GM12878 (cell line): ENCODE data around the gene MAPKAP1. TPM values are rescaled to one million over a fixed set of nuclear protein-coding genes. Genes with fewer than 3 reads are reported as not detected.

Experiments used
- ATAC-seq: fragments of 200-7000 bp; cut with Tn5 transposase; 3 replicates; pipeline ENCODE4 v1.9.1; 2020; ENCODE audit warnings: mild to moderate bottlenecking, moderate library complexity
- BruUV-seq: library from RNA; stranded (reverse); fragments of 400-500 nt; replicated peaks from 2 replicates; lab custom pipeline; 2021; lab: Mats Ljungman, UMichigan
- CTCF ChIA-PET: fragments of 300-600 bp; sonication (Branson Sonifier 250); formaldehyde crosslinking; extraction: SDS; loops from one replicate; lab custom pipeline; 2021; ENCODE audit warnings: inconsistent platforms; lab: Yijun Ruan, JAX
- POLR2A ChIA-PET: fragments of 350-600 bp; formaldehyde crosslinking; extraction: SDS; loops from one replicate; lab custom pipeline; 2021; ENCODE audit warnings: inconsistent platforms; lab: Charles Lee
- RAD21 ChIA-PET: fragments of 300-600 bp; sonication (Branson Sonifier 250); formaldehyde crosslinking; loops from one replicate; lab custom pipeline; 2023; ENCODE audit warnings: antibody characterized with exemption; ENCODE audit not compliant: unreplicated experiment; lab: Charles Lee
- SMC1A ChIA-PET: fragments of 300-600 bp; sonication (Branson Sonifier 250); formaldehyde crosslinking; loops from one replicate; lab custom pipeline; 2023; ENCODE audit not compliant: unreplicated experiment, uncharacterized antibody; lab: Charles Lee
- DNase-seq: peaks from one replicate; pipeline ENCODE4 v3.0.0-alpha.2; 2011; ENCODE audit warnings: low read depth, low spot score
- FAIRE-seq: peaks from 3 replicates; lab custom pipeline; 2011; peaks lifted over from hg19 to GRCh38; lab: Jason Lieb, UNC
- H2AFZ ChIP-seq: 2 replicates; pipeline ENCODE4 v1.6.0; 2011; ENCODE audit warnings: low read depth, low read length, control low read depth; ENCODE audit not compliant: control insufficient read depth
- H3K27ac ChIP-seq: 2 replicates; pipeline ENCODE4 v1.5.1; 2011; ENCODE audit warnings: control low read depth; ENCODE audit not compliant: control insufficient read depth, insufficient read depth
- H3K27me3 ChIP-seq, 2 experiments: replicated peaks in 1 of 2; 2 replicates each; pipeline versions ENCODE4 v1.6.0 to v1.6.1; 2011; ENCODE audit warnings: low read length in 1 of 2; ENCODE audit not compliant: control insufficient read depth in 2 of 2, insufficient read depth in 2 of 2
- H3K36me3 ChIP-seq, 2 experiments: 2 replicates each; pipeline ENCODE4 v1.5.1; 2011; ENCODE audit warnings: low read length in 1 of 2; ENCODE audit not compliant: control insufficient read depth in 2 of 2, insufficient read depth in 2 of 2
- H3K4me1 ChIP-seq: 2 replicates; pipeline ENCODE4 v1.6.1; 2011; ENCODE audit warnings: mild to moderate bottlenecking, low read length, moderate library complexity, mixed read lengths; ENCODE audit not compliant: control insufficient read depth, insufficient read depth
- H3K4me2 ChIP-seq: 2 replicates; pipeline ENCODE4 v1.6.0; 2011; ENCODE audit warnings: control low read depth; ENCODE audit not compliant: control insufficient read depth, insufficient read depth
- H3K4me3 ChIP-seq: fragments of 200-600 bp; sonication (generic); 2 replicates; pipeline ENCODE4 v1.5.1; 2016
- H3K79me2 ChIP-seq: 2 replicates; pipeline ENCODE4 v1.6.0; 2011; ENCODE audit warnings: low read length; ENCODE audit not compliant: control insufficient read depth, insufficient read depth
- H3K9ac ChIP-seq: 2 replicates; pipeline ENCODE4 v1.8.0; 2011; ENCODE audit warnings: low read length, control low read depth, mixed read lengths; ENCODE audit not compliant: control insufficient read depth, insufficient read depth
- H3K9me3 ChIP-seq: replicated peaks from 3 replicates; pipeline ENCODE4 v1.5.1; 2011; ENCODE audit warnings: mild to moderate bottlenecking, low read length; ENCODE audit not compliant: control insufficient read depth, insufficient read depth
- H4K20me1 ChIP-seq: 2 replicates; pipeline ENCODE4 v1.6.0; 2011; ENCODE audit not compliant: control insufficient read depth, insufficient read depth
- ASH2L ChIP-seq: fragments of 300-600, 200-600 bp; sonication (generic); IDR thresholded peaks from 2 replicates; pipeline ENCODE4 v1.6.1; 2017; ENCODE audit warnings: low read depth, mild to moderate bottlenecking, borderline replicate concordance
- ATF7 ChIP-seq: fragments of 450-650 bp; IDR thresholded peaks from 2 replicates; pipeline ENCODE4 v1.6.1; 2016; ENCODE audit warnings: low read depth, mild to moderate bottlenecking
- CBFB ChIP-seq: IDR thresholded peaks from 2 replicates; pipeline ENCODE4 v1.6.1; 2016; ENCODE audit warnings: antibody characterized with exemption, low read depth
- CEBPB ChIP-seq, 2 experiments: fragments of 150-350 bp in 1 of 2; IDR thresholded peaks; 2 replicates each; pipeline ENCODE4 v1.6.1; 2012 to 2014; ENCODE audit warnings: low read depth in 2 of 2, low read length in 2 of 2, borderline replicate concordance in 1 of 2, inconsistent platforms in 1 of 2
- FOXM1 ChIP-seq: IDR thresholded peaks from 2 replicates; pipeline ENCODE4 v1.6.1; 2012; ENCODE audit warnings: low read depth, mild to moderate bottlenecking, inconsistent platforms, low read length, moderate library complexity
- HDGF ChIP-seq: fragments of 450-650 bp; IDR thresholded peaks from 2 replicates; pipeline ENCODE4 v1.6.1; 2016; ENCODE audit warnings: antibody characterized with exemption
- MXI1 ChIP-seq: fragments of 150-350 bp; IDR thresholded peaks from 2 replicates; pipeline ENCODE4 v1.6.1; 2011; ENCODE audit warnings: low read depth, mild to moderate bottlenecking, inconsistent platforms, low read length, improper control_type of control experiment
- POLR2AphosphoS2 ChIP-seq: IDR thresholded peaks from 2 replicates; pipeline ENCODE4 v1.6.1; 2011; ENCODE audit warnings: low read depth, mild to moderate bottlenecking, low read length, improper control_type of control experiment, moderate library complexity
- RBBP5 ChIP-seq: fragments of 200-600 bp; sonication (generic); conservative IDR thresholded peaks from 2 replicates; pipeline ENCODE4 v1.6.1; 2016
- RELA ChIP-seq: fragments of 450-650 bp; IDR thresholded peaks from 2 replicates; pipeline ENCODE4 v1.8.0; 2014; ENCODE audit warnings: borderline replicate concordance; ENCODE audit not compliant: partially characterized antibody
- RELB ChIP-seq: fragments of 450-650 bp; IDR thresholded peaks from 2 replicates; pipeline ENCODE4 v1.6.1; 2017; ENCODE audit warnings: low read depth, mild to moderate bottlenecking, moderate library complexity
- SREBF2 ChIP-seq: IDR thresholded peaks from 2 replicates; pipeline ENCODE4 v1.6.1; 2012; ENCODE audit warnings: mild to moderate bottlenecking, low read length
- STAT1 ChIP-seq: fragments of 450-650 bp; conservative IDR thresholded peaks from 2 replicates; pipeline ENCODE4 v1.6.1; 2014; ENCODE audit warnings: antibody characterized with exemption, mild to moderate bottlenecking
- ZBED1 ChIP-seq: IDR thresholded peaks from 2 replicates; pipeline ENCODE4 v1.6.1; 2016; ENCODE audit warnings: borderline replicate concordance
- ZNF207 ChIP-seq: fragments of 450-650 bp; IDR thresholded peaks from 2 replicates; pipeline ENCODE4 v1.6.1; 2014; ENCODE audit warnings: antibody characterized with exemption, mild to moderate bottlenecking, borderline replicate concordance
- ZNF622 ChIP-seq: fragments of 450-650 bp; IDR thresholded peaks from 2 replicates; pipeline ENCODE4 v1.6.1; 2017; ENCODE audit warnings: mild to moderate bottlenecking, inconsistent platforms
- WGBS: methylation state at CpG from one replicate; pipeline ENCODE4 v1.1.6; 2016; ENCODE audit warnings: low lambda C conversion rate; ENCODE audit not compliant: insufficient replicate concordance, insufficient coverage; ENCODE audit errors: missing lambda C conversion rate; 5-methylcytosine and 5-hydroxymethylcytosine counted together
- in situ Hi-C: fragments of 300-500 bp; cut with MboI; formaldehyde crosslinking; loops from 9 replicates; pipeline ENCODE4 v1.14.3; 2018; ENCODE audit warnings: mixed read lengths
- intact Hi-C: fragments of 100-400 bp; cut with micrococcal nuclease; formaldehyde crosslinking; loops from one replicate; pipeline ENCODE4 v1.14.2; 2022; ENCODE audit not compliant: unreplicated experiment
- polyA plus RNA-seq, 11 experiments: library from polyadenylated mRNA; depleted of rRNA in 4 of 11; unstranded in 6 of 11; stranded (reverse) in 5 of 11; fragments of >200 nt; fragmentation: Nextera tagmentation in 4 of 11; fragmentation: Illumina TruSeq in 1 of 11; extraction: Ambion mirVana in 4 of 11; extraction: Trizol in 1 of 11; gene quantifications; 1 replicate in 1 of 11; 2 replicates in 10 of 11; pipeline versions ENCODE4 v1.2.1 to v1.2.3, GENCODE V29; 2011 to 2016; ENCODE audit warnings: inconsistent platforms in 2 of 11, missing spikeins in 2 of 11, low read depth in 1 of 11
- total RNA-seq, 4 experiments: library from RNA; depleted of rRNA in 3 of 4; stranded (reverse); fragments of >200 nt in 3 of 4; fragmentation: Illumina TruSeq in 1 of 4; extraction: Trizol in 1 of 4; gene quantifications; 2 replicates each; pipeline versions ENCODE4 v1.2.1 to v1.2.3, GENCODE V29; 2013 to 2021
- TF ChIP-seq, protein P1 (sequence below): fragments of 450-650 bp; IDR thresholded peaks from 2 replicates; pipeline ENCODE4 v1.6.1; 2018; ENCODE audit warnings: borderline replicate concordance, mild to moderate bottlenecking; ENCODE audit not compliant: partially characterized antibody

MAPKAP1 gene
- total and polyA plus RNA-seq, 10 of the 15 experiments (the other 5 are each of a cell fraction or from before 2014, with no cell fraction given): 5.1 to 188 (median 105) TPM

- in situ Hi-C loops (no loop called here), intact Hi-C loops (no loop called here)
- Histone ChIP-seq H3K4me1 (peaks cover 15% of the 10 kb centered on the region), H3K4me3 (no peak overlapping the region), H3K9ac (no peak overlapping the region), H3K9me3 (no peaks in the 10 kb centered on the region), H3K79me2 (peaks cover 7% of the 10 kb centered on the region), H3K4me2 (no peak overlapping the region), H4K20me1 (no peaks in the 10 kb centered on the region), H2AFZ (no peak overlapping the region), H3K36me3 (peaks cover 3 to 6% of the 10 kb centered on the region in 2 experiments; a peak in 3 of 4 replicates), H3K27ac (no peak overlapping the region), H3K27me3 (no peaks in the 10 kb centered on the region)
- DNase-seq: no peak
- ChIA-PET SMC1A (interaction anchor here (5.4 kb wide), 1 partner anchor 11 kb away, joined by 88 read pairs; no protein-coding TSS in a partner anchor), CTCF (interaction anchor here (1.4 to 3.1 kb wide), 2 partner anchors 14 to 20 kb away, joined by 3 to 20 read pairs; no protein-coding TSS in a partner anchor), POLR2A (interaction anchor here (1.3 kb wide), 1 partner anchor 9 kb away, joined by 3 read pairs; no protein-coding TSS in a partner anchor), RAD21 (no interaction called here)
- ATAC-seq: no peak
- FAIRE-seq: peak; percentile 27
- WGBS: 91% methylated on average over 6 of the region's 6 CpGs
- BruUV-seq: no TSS peak
- TF ChIP-seq RELB: no peak
- no peak for TF ChIP-seq HDGF
- TF ChIP-seq STAT1: no peak
- no peak for TF ChIP-seq MXI1
- no peak for TF ChIP-seq SREBF2
- TF ChIP-seq ZNF622: no peak
- no peak for TF ChIP-seq ZNF207
- no peak for TF ChIP-seq RBBP5
- TF ChIP-seq CEBPB (IDR thresholded peaks at IDR 0.05; ENCODE audit: borderline replicate concordance in 1 of 2, low read depth in 2 of 2, low read length in 2 of 2): no peak
- TF ChIP-seq ASH2L: no peak
- TF ChIP-seq RELA: no peak
- TF ChIP-seq, protein P1, sequence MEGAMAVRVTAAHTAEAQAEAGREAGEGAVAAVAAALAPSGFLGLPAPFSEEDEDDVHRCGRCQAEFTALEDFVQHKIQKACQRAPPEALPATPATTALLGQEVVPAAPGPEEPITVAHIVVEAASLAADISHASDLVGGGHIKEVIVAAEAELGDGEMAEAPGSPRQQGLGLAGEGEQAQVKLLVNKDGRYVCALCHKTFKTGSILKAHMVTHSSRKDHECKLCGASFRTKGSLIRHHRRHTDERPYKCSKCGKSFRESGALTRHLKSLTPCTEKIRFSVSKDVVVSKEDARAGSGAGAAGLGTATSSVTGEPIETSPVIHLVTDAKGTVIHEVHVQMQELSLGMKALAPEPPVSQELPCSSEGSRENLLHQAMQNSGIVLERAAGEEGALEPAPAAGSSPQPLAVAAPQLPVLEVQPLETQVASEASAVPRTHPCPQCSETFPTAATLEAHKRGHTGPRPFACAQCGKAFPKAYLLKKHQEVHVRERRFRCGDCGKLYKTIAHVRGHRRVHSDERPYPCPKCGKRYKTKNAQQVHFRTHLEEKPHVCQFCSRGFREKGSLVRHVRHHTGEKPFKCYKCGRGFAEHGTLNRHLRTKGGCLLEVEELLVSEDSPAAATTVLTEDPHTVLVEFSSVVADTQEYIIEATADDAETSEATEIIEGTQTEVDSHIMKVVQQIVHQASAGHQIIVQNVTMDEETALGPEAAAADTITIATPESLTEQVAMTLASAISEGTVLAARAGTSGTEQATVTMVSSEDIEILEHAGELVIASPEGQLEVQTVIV: no peak
- no peak for TF ChIP-seq CBFB
- no peak for TF ChIP-seq POLR2AphosphoS2
- TF ChIP-seq ATF7: no peak
- no peak for TF ChIP-seq FOXM1
- no peak for TF ChIP-seq ZBED1
Measured at GRCh38 chr9:125515983-125516940, 190.7 kb downstream of the MAPKAP1 start.
